HepG2 (cell line): ENCODE results near the gene TMEM222. TPM values are rescaled to one million over a fixed set of nuclear protein-coding genes. Genes with fewer than 3 reads are reported as not detected.

Experiments
- ATF7 ChIP-seq, 2 experiments: fragments of 450-650 bp in 1 of 2; sonication (generic) in 1 of 2; formaldehyde crosslinking in 1 of 2; IDR thresholded peaks; 2 replicates each; pipeline versions ENCODE4 v1.4.0 to v1.6.1; 2016 to 2020; ENCODE audit warnings: antibody characterized with exemption in 1 of 2, mild to moderate bottlenecking in 1 of 2, missing genetic modification reagents in 1 of 2
- DMAP1 ChIP-seq: IDR thresholded peaks from 2 replicates; pipeline ENCODE4 v1.6.1; 2016
- GFI1 ChIP-seq: sonication (generic); formaldehyde crosslinking; IDR thresholded peaks from 2 replicates; pipeline ENCODE4 v1.5.0; 2020; ENCODE audit warnings: missing genetic modification reagents, mild to moderate bottlenecking, borderline replicate concordance
- KAT8 ChIP-seq: IDR thresholded peaks from 2 replicates; pipeline ENCODE4 v1.6.1; 2016; ENCODE audit warnings: missing genetic modification reagents, missing compliant biosample characterization
- MIER3 ChIP-seq: IDR thresholded peaks from 2 replicates; pipeline ENCODE4 v1.6.1; 2016; ENCODE audit warnings: missing compliant biosample characterization, borderline replicate concordance
- MYC ChIP-seq: sonication (generic); formaldehyde crosslinking; IDR thresholded peaks from 2 replicates; pipeline ENCODE4 v1.9.0; 2021; ENCODE audit warnings: missing genetic modification reagents, borderline replicate concordance
- NCOA1 ChIP-seq: sonication (generic); formaldehyde crosslinking; IDR thresholded peaks from 2 replicates; pipeline ENCODE4 v1.9.0; 2021; ENCODE audit warnings: missing genetic modification reagents
- RAD21 ChIP-seq: fragments of 450-650 bp; formaldehyde crosslinking; IDR thresholded peaks from 2 replicates; pipeline ENCODE4 v1.5.0; 2020; ENCODE audit warnings: mild to moderate bottlenecking
- SP4 ChIP-seq: sonication (generic); formaldehyde crosslinking; IDR thresholded peaks from 2 replicates; pipeline ENCODE4 v1.8.1; 2023; ENCODE audit warnings: mild to moderate bottlenecking, missing genetic modification reagents
- TARDBP ChIP-seq: sonication (generic); formaldehyde crosslinking; IDR thresholded peaks from 2 replicates; pipeline ENCODE4 v1.8.0; 2022; ENCODE audit warnings: mild to moderate bottlenecking, missing genetic modification reagents
- XBP1 ChIP-seq: sonication (generic); formaldehyde crosslinking; IDR thresholded peaks from 2 replicates; pipeline ENCODE4 v1.5.0; 2020; ENCODE audit warnings: missing genetic modification reagents
- XRCC5 ChIP-seq: fragments of 200-400 bp; formaldehyde crosslinking; optimal IDR thresholded peaks from 2 replicates; pipeline ENCODE3; 2017; ENCODE audit warnings: mild to moderate bottlenecking, low read length
- YEATS4 ChIP-seq: sonication (generic); formaldehyde crosslinking; IDR thresholded peaks from 2 replicates; pipeline ENCODE4 v1.4.0; 2020; ENCODE audit warnings: missing genetic modification reagents, borderline replicate concordance
- ZNF138 ChIP-seq: sonication (generic); formaldehyde crosslinking; IDR thresholded peaks from 2 replicates; pipeline ENCODE4 v1.5.0; 2020; ENCODE audit warnings: mild to moderate bottlenecking, low read depth, missing genetic modification reagents
- ZNF598 ChIP-seq: sonication (generic); formaldehyde crosslinking; IDR thresholded peaks from 2 replicates; pipeline ENCODE4 v1.5.1; 2020; ENCODE audit warnings: mild to moderate bottlenecking, missing genetic modification reagents, borderline replicate concordance
- ZNF780A ChIP-seq: sonication (generic); formaldehyde crosslinking; IDR thresholded peaks from 2 replicates; pipeline ENCODE4 v1.8.0; 2022; ENCODE audit warnings: mild to moderate bottlenecking, missing genetic modification reagents, moderate library complexity
- ZNF788 ChIP-seq: sonication (generic); formaldehyde crosslinking; IDR thresholded peaks from 2 replicates; pipeline ENCODE4 v1.5.0; 2020; ENCODE audit warnings: mild to moderate bottlenecking, missing genetic modification reagents, borderline replicate concordance
- polyA plus RNA-seq, 8 experiments: library from polyadenylated mRNA; depleted of rRNA in 3 of 8; stranded (reverse) in 7 of 8; unstranded in 1 of 8; fragments of >200 nt; fragmentation: Illumina TruSeq in 4 of 8; extraction: Trizol in 4 of 8; gene quantifications; 2 replicates each; pipeline versions ENCODE4 v1.2.1 to v1.2.3, GENCODE V29; 2011 to 2016; ENCODE audit warnings: low read depth in 4 of 8, missing spikeins in 1 of 8, mixed read lengths in 1 of 8; ENCODE audit not compliant: insufficient read depth in 1 of 8
- total RNA-seq, 5 experiments: library from RNA; depleted of rRNA; stranded (reverse); fragments of >200 nt; fragmentation: Illumina TruSeq; extraction: Trizol; gene quantifications; 2 replicates each; pipeline ENCODE4 v1.2.3, GENCODE V29; 2016; ENCODE audit warnings: low read depth in 1 of 5
- TF ChIP-seq, protein P1 (sequence below): sonication (generic); formaldehyde crosslinking; IDR thresholded peaks from 2 replicates; pipeline ENCODE4 v1.4.0; 2020; ENCODE audit warnings: missing genetic modification reagents, mild to moderate bottlenecking, borderline replicate concordance
- TF ChIP-seq, protein P2 (sequence below): sonication (generic); formaldehyde crosslinking; IDR thresholded peaks from 2 replicates; pipeline ENCODE4 v1.5.0; 2020; ENCODE audit warnings: mild to moderate bottlenecking, missing genetic modification reagents, borderline replicate concordance
- TF ChIP-seq, protein P3 (sequence below): sonication (generic); formaldehyde crosslinking; IDR thresholded peaks from 2 replicates; pipeline ENCODE4 v1.4.0; 2020; ENCODE audit warnings: mild to moderate bottlenecking, missing genetic modification reagents, borderline replicate concordance

Gene TMEM222
- total and polyA plus RNA-seq, 2 of the 13 experiments (the other 11 are each of a cell fraction or from before 2014, with no cell fraction given), result 22.7 to 29.6 TPM

DNA sequence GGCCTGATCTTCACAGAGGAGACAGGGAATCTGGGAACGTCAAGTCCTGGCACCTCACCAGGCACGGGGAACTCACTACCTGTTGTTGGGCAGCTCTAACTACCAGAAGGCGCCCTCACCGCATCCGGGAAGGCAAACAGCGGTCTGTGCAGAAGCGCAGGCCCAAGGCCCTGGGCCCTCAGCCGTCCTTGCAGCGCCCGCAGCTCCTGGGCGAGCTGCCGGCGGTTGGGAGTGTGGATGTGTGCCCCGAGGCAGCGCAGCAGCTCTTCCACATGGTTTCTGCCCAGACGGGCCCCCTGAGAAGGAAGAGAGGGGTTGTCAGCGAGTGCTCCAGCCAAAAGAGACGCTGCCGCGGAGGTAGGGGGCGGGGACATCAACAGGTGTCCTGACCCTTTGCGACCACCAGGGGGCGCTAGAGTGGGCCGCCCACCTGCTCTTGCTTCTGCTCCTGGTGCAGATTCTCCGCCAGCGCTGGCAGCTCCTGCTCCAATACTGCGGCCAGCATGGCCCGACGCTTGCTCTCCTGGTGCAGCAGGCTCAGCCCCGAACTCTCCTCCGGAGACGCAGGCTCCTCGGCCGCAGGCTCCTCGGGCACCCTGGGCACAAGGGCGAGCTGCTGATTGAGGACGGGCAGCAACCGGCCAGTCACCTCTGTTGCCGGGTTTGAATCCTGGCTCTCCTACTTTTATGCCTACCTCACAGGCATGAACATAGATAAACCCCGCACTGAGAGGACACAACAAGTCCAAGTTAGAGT, 35.5 kb downstream of the TMEM222 start (continued):
- TF ChIP-seq, protein P1, sequence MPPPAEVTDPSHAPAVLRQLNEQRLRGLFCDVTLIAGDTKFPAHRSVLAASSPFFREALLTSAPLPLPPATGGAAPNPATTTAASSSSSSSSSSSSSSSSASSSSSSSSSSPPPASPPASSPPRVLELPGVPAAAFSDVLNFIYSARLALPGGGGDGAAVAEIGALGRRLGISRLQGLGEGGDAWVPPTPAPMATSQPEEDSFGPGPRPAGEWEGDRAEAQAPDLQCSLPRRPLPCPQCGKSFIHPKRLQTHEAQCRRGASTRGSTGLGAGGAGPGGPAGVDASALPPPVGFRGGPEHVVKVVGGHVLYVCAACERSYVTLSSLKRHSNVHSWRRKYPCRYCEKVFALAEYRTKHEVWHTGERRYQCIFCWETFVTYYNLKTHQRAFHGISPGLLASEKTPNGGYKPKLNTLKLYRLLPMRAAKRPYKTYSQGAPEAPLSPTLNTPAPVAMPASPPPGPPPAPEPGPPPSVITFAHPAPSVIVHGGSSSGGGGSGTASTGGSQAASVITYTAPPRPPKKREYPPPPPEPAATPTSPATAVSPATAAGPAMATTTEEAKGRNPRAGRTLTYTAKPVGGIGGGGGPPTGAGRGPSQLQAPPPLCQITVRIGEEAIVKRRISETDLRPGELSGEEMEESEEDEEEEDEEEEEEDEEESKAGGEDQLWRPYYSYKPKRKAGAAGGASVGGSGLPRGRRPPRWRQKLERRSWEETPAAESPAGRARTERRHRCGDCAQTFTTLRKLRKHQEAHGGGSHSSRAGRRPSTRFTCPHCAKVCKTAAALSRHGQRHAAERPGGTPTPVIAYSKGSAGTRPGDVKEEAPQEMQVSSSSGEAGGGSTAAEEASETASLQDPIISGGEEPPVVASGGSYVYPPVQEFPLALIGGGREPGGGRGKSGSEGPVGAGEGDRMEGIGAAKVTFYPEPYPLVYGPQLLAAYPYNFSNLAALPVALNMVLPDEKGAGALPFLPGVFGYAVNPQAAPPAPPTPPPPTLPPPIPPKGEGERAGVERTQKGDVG (CRISPR knock-in tag), result 0 out of 2 replicates have a peak, but pooled peaks have one; percentile 19
- peak; percentile 56 for TF ChIP-seq MYC (CRISPR knock-in tag)
- 0 out of 2 replicates have a peak, but pooled peaks have one; percentile 17 for TF ChIP-seq KAT8 (CRISPR knock-in tag)
- peak; percentile 22; the same call in 1 of the 2 replicates for TF ChIP-seq YEATS4
- TF ChIP-seq, protein P2, sequence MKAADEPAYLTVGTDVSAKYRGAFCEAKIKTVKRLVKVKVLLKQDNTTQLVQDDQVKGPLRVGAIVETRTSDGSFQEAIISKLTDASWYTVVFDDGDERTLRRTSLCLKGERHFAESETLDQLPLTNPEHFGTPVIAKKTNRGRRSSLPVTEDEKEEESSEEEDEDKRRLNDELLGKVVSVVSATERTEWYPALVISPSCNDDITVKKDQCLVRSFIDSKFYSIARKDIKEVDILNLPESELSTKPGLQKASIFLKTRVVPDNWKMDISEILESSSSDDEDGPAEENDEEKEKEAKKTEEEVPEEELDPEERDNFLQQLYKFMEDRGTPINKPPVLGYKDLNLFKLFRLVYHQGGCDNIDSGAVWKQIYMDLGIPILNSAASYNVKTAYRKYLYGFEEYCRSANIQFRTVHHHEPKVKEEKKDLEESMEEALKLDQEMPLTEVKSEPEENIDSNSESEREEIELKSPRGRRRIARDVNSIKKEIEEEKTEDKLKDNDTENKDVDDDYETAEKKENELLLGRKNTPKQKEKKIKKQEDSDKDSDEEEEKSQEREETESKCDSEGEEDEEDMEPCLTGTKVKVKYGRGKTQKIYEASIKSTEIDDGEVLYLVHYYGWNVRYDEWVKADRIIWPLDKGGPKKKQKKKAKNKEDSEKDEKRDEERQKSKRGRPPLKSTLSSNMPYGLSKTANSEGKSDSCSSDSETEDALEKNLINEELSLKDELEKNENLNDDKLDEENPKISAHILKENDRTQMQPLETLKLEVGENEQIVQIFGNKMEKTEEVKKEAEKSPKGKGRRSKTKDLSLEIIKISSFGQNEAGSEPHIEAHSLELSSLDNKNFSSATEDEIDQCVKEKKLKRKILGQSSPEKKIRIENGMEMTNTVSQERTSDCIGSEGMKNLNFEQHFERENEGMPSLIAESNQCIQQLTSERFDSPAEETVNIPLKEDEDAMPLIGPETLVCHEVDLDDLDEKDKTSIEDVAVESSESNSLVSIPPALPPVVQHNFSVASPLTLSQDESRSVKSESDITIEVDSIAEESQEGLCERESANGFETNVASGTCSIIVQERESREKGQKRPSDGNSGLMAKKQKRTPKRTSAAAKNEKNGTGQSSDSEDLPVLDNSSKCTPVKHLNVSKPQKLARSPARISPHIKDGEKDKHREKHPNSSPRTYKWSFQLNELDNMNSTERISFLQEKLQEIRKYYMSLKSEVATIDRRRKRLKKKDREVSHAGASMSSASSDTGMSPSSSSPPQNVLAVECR (CRISPR knock-in tag), result peak; percentile 64; the same call in 1 of the 2 replicates
- peak; percentile 85 for TF ChIP-seq RAD21
- no peak for TF ChIP-seq GFI1
- TF ChIP-seq ZNF788 (CRISPR knock-in tag), result peak; percentile 77; the same call in 1 of the 2 replicates
- no peak for TF ChIP-seq XBP1
- TF ChIP-seq MIER3 (CRISPR knock-in tag), result no peak
- TF ChIP-seq TARDBP, result no peak; the same call in 1 of the 2 replicates
- TF ChIP-seq ATF7 (IDR thresholded peaks at IDR 0.05), result no peak
- TF ChIP-seq ATF7 (CRISPR knock-in tag; IDR thresholded peaks at IDR 0.05), result no peak
- TF ChIP-seq DMAP1, result no peak
- peak; percentile 41; the same call in 1 of the 2 replicates for TF ChIP-seq SP4
- TF ChIP-seq, protein P3, sequence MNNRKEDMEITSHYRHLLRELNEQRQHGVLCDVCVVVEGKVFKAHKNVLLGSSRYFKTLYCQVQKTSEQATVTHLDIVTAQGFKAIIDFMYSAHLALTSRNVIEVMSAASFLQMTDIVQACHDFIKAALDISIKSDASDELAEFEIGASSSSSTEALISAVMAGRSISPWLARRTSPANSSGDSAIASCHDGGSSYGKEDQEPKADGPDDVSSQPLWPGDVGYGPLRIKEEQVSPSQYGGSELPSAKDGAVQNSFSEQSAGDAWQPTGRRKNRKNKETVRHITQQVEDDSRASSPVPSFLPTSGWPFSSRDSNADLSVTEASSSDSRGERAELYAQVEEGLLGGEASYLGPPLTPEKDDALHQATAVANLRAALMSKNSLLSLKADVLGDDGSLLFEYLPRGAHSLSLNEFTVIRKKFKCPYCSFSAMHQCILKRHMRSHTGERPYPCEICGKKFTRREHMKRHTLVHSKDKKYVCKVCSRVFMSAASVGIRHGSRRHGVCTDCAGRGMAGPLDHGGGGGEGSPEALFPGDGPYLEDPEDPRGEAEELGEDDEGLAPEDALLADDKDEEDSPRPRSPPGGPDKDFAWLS (CRISPR knock-in tag), result no peak
- TF ChIP-seq NCOA1 (CRISPR knock-in tag), result no peak
- no peak for TF ChIP-seq ZNF598
- no peak for TF ChIP-seq ZNF138 (CRISPR knock-in tag)
- peak; percentile 76 for TF ChIP-seq XRCC5
- TF ChIP-seq ZNF780A (CRISPR knock-in tag), result no peak
